GM12864 (cell line): ENCODE results near the gene ILRUN.

Source experiments
- DNase-seq: peaks from one replicate; pipeline ENCODE4 v3.0.0-alpha.2; 2011; ENCODE audit warnings: low read depth
- H3K4me3 ChIP-seq: 2 replicates; pipeline ENCODE4 v1.5.1; 2011; ENCODE audit warnings: mild to moderate bottlenecking, low read depth, low read length, control low read depth
- TF ChIP-seq, protein P1 (sequence below): IDR thresholded peaks from 2 replicates; pipeline ENCODE4 v1.5.1; 2011; ENCODE audit warnings: low read depth, mild to moderate bottlenecking, moderate library complexity, low read length, control low read depth, inconsistent platforms; ENCODE audit errors: missing control alignments

Gene ILRUN

DNA sequence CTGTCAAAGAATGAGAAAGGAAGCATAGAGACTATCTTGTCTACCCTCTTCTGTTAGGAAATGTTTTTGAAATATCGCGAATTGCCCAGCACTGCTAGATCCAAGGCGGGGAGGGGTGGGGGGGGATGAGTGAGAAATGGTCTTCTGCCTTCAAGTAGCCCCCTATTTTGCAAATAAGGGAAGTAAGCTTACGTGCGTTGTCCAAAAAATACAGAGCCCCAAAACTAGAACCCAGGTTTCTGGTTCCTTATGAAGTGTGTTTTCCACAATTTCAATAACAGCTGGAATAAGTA, 923 bp upstream of the ILRUN start:
- DNase-seq, result no peak
- TF ChIP-seq, protein P1, sequence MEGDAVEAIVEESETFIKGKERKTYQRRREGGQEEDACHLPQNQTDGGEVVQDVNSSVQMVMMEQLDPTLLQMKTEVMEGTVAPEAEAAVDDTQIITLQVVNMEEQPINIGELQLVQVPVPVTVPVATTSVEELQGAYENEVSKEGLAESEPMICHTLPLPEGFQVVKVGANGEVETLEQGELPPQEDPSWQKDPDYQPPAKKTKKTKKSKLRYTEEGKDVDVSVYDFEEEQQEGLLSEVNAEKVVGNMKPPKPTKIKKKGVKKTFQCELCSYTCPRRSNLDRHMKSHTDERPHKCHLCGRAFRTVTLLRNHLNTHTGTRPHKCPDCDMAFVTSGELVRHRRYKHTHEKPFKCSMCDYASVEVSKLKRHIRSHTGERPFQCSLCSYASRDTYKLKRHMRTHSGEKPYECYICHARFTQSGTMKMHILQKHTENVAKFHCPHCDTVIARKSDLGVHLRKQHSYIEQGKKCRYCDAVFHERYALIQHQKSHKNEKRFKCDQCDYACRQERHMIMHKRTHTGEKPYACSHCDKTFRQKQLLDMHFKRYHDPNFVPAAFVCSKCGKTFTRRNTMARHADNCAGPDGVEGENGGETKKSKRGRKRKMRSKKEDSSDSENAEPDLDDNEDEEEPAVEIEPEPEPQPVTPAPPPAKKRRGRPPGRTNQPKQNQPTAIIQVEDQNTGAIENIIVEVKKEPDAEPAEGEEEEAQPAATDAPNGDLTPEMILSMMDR, result no peak
- peak overlapping the region; percentile 96 for H3K4me3 ChIP-seq

DNA sequence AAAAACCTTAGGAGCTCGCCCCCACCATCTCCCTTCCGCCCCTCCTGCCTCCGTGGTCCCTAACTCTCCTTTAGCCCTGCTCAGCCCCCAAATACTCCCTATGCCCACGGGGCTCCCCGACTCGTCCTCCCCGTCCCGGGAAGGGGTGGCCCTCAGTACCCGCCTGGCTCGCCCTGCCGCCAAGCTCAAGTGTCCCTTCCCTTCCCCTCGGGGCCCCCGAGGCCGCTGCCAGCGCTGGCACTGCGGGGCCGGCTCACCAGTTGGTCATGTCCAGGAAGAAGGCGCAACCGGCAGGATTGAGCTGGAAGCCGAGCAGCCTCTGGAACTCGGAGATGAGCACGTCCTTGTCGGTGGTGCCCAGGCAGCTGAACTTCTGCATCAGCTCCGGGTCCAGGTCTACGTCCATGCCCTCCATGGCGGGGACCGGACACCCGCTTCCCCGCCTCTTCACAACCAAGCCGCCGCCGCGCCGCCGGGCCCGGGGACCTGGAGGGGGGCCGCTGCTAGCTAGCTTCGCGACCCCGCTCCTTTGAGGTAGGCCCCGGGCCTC, 303 bp downstream of the ILRUN start:
- no peak for DNase-seq
- peak overlapping the region; percentile 96 for H3K4me3 ChIP-seq
- TF ChIP-seq, protein P1, result no peak

DNA sequence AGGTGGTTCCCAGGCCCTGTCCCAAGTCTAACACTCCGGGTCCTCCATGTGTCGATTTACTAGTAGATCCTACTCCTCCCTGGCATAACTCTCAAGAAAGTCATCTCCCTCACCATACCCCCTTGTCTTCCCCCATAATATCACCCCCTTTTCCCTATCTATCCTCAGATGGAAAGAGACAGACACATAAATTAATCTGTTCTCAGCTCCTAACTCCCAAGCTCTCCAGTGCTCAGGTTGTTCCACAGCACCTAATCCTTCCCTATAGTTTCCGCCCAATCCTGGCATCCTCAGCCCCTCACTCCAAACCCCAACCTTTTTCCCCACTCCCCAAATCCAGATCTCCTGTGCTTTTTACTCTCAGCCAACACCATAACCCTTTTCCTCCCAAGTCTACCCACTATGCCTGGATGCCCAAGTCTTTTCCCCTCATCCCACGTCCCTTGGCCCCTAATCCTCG, 808 bp downstream of the ILRUN start:
- peak overlapping the region; percentile 96 for H3K4me3 ChIP-seq
- DNase-seq, result no peak
- TF ChIP-seq, protein P1, result no peak

DNA sequence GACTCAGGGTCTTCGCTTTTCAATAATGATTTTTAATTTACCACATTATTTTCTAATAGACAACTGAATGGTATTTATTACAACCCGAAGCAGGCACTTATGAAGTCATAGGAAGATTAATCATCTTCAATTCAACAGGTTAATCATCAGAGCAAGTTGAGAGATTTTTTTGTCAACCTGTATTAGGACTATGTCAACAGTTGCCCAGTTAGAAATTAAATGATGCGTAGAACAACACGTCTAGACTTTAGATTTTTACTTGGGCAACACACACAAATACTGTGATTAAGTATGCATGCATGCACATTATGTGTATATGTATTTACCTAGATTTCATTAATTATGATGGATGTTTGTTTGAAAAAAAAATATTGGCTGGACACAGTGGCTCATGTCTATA, 4.3 kb downstream of the ILRUN start:
- H3K4me3 ChIP-seq, result no peak overlapping the region
- TF ChIP-seq, protein P1, result no peak
- no peak for DNase-seq

DNA sequence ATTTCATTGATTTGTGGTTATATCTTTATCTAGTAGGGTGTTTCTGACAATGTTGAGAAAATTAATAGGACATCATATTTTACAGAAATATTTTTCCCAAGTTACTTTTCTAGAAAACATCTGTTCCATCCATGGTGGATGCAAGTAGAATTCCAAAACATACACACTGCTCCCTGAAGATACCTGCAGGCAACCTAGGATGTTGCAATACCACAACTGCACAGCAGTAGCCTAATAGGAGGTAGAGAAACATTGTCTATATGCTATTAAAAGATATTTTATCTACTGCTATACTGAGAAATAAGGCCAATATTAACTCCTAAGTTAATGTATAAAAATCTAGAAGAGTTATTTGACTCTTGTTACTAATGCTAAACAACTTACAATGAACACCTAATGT, 6.8 kb downstream of the ILRUN start:
- no peak overlapping the region for H3K4me3 ChIP-seq
- TF ChIP-seq, protein P1, result no peak
- no peak for DNase-seq

DNA sequence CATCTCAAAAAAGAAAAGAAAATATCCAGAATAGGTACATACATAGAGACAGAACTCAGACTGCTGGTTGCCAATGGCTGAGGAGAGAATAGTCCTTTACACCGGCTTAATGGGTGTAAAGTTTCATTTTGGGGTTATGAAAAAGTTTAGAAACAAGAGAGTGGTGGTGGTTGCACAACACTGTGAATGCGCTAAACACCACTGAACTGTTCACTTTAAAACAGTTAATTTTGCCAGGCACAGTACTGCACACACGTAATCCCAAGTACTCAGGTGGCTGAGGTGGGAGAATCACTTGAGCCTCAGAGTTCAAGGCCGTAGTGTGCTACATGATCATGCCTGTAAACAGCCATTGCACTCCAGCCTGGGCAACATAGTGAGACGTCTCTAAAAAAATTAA, 7.6 kb downstream of the ILRUN start:
- no peak for DNase-seq
- TF ChIP-seq, protein P1, result no peak
- no peak overlapping the region for H3K4me3 ChIP-seq

GRCh38 chr6:34684919-34685318, 11.6 kb downstream of the ILRUN start:
- TF ChIP-seq, protein P1, result no peak
- no peak overlapping the region for H3K4me3 ChIP-seq
- DNase-seq, result no peak
